Common myeloid progenitor, CD34-positive (primary cell): Measurements from ENCODE around the gene WDR20.

Experiments used
- CTCF ChIA-PET: fragments of 350-600 bp; sonication (Branson Sonifier 250); formaldehyde crosslinking; loops from one replicate; lab custom pipeline; 2021; ENCODE audit warnings: antibody characterized with exemption; lab: Charles Lee
- POLR2A ChIA-PET: fragments of 350-600 bp; sonication (Branson Sonifier 250); formaldehyde crosslinking; loops from one replicate; lab custom pipeline; 2021; ENCODE audit warnings: antibody characterized with exemption; lab: Charles Lee
- DNase-seq, 3 donors: peaks; one replicate each; pipeline versions ENCODE4 v3.0.0 to v3.0.0-alpha.2; 2013
- H3K27ac ChIP-seq, 2 experiments: 1 replicate in 1 of 2; 2 replicates in 1 of 2; pipeline ENCODE4 v1.7.0; 2013; ENCODE audit warnings: inconsistent platforms in 2 of 2, low read length in 2 of 2, mild to moderate bottlenecking in 2 of 2, low read depth in 1 of 2, moderate library complexity in 1 of 2; ENCODE audit not compliant: severe bottlenecking in 2 of 2, insufficient read depth in 1 of 2, poor library complexity in 1 of 2
- H3K27me3 ChIP-seq, 5 experiments: replicated peaks in 2 of 5; 1 replicate in 3 of 5; 2 replicates in 2 of 5; pipeline versions ENCODE4 v1.6.1 to v1.7.0; 2013; ENCODE audit warnings: low read length in 4 of 5, mild to moderate bottlenecking in 2 of 5, moderate library complexity in 2 of 5, inconsistent platforms in 1 of 5; ENCODE audit not compliant: insufficient read depth in 5 of 5, control insufficient read depth in 4 of 5
- H3K36me3 ChIP-seq, 4 experiments: 1 replicate in 2 of 4; 2 replicates in 2 of 4; pipeline versions ENCODE4 v1.6.1 to v1.7.0; 2013; ENCODE audit warnings: low read length in 3 of 4, control low read depth in 1 of 4, mild to moderate bottlenecking in 1 of 4; ENCODE audit not compliant: control insufficient read depth in 4 of 4, insufficient read depth in 4 of 4
- H3K4me1 ChIP-seq, 4 experiments: 1 replicate in 3 of 4; 2 replicates in 1 of 4; pipeline versions ENCODE4 v1.6.1 to v1.7.1; 2013; ENCODE audit warnings: low read length in 3 of 4, mild to moderate bottlenecking in 3 of 4, control low read depth in 1 of 4, inconsistent platforms in 1 of 4, moderate library complexity in 1 of 4; ENCODE audit not compliant: control insufficient read depth in 4 of 4, insufficient read depth in 4 of 4; ENCODE audit errors: control extremely low read depth in 1 of 4
- H3K4me3 ChIP-seq, 7 experiments: 1 replicate in 4 of 7; 2 replicates in 3 of 7; pipeline versions ENCODE4 v1.5.1 to v1.7.0; 2013; ENCODE audit warnings: mild to moderate bottlenecking in 7 of 7, low read length in 6 of 7, moderate library complexity in 6 of 7, inconsistent platforms in 2 of 7, low read depth in 2 of 7, control low read depth in 1 of 7; ENCODE audit not compliant: insufficient read depth in 4 of 7, control insufficient read depth in 1 of 7; ENCODE audit errors: extremely low read depth in 1 of 7
- H3K9me3 ChIP-seq, 5 experiments: 1 replicate in 4 of 5; 2 replicates in 1 of 5; pipeline versions ENCODE4 v1.6.1 to v1.7.1; 2013; ENCODE audit warnings: low read length in 4 of 5, mild to moderate bottlenecking in 2 of 5, inconsistent platforms in 1 of 5, low read depth in 1 of 5, moderate library complexity in 1 of 5; ENCODE audit not compliant: control insufficient read depth in 4 of 5, insufficient read depth in 2 of 5; ENCODE audit errors: control extremely low read depth in 1 of 5
- WGBS: methylation state at CpG from one replicate; pipeline ENCODE4 v1.1.5; 2013; ENCODE audit not compliant: insufficient coverage; 5-methylcytosine and 5-hydroxymethylcytosine counted together

The WDR20 gene

GRCh38 chr14:102248121-102248520 is 108.4 kb downstream of the WDR20 start:
- ChIA-PET CTCF (no interaction called here), POLR2A (interaction anchor here (0.6 kb wide), 1 partner anchor 180 kb away, joined by 3 read pairs; no protein-coding TSS in a partner anchor)
- WGBS: 88% methylated on average over 6 of the region's 8 CpGs
- DNase-seq: no peak
- H3K27me3 ChIP-seq: no peaks in the 10 kb centered on the region
- peaks cover 0 to 1% (median 0%) of the 10 kb centered on the region in 5 experiments for H3K9me3 ChIP-seq
- no peak overlapping the region for H3K27ac ChIP-seq
- peaks cover 0 to 4% (median 0%) of the 10 kb centered on the region in 4 experiments for H3K36me3 ChIP-seq
- no peak overlapping the region for H3K4me3 ChIP-seq
- no peaks in the 10 kb centered on the region for H3K4me1 ChIP-seq

GRCh38 chr14:102249041-102249440 is 109.3 kb downstream of the WDR20 start:
- Histone ChIP-seq H3K4me3 (no peak overlapping the region), H3K9me3 (no peaks in the 10 kb centered on the region), H3K27ac (no peak overlapping the region), H3K4me1 (no peaks in the 10 kb centered on the region), H3K27me3 (no peaks in the 10 kb centered on the region), H3K36me3 (peaks cover 0 to 4% (median 0%) of the 10 kb centered on the region in 4 experiments)
- CTCF ChIA-PET: no interaction called here
- 97% methylated on average over 8 of the region's 12 CpGs for WGBS
- POLR2A ChIA-PET: no interaction called here
- no peak for DNase-seq

- 100% methylated on average over 2 of the region's 6 CpGs for WGBS
- no peak for DNase-seq
- Histone ChIP-seq H3K9me3 (no peaks in the 10 kb centered on the region), H3K4me1 (no peaks in the 10 kb centered on the region), H3K36me3 (peaks cover 0 to 4% (median 0%) of the 10 kb centered on the region in 4 experiments), H3K27me3 (no peaks in the 10 kb centered on the region), H3K4me3 (no peak overlapping the region), H3K27ac (no peak overlapping the region)
- ChIA-PET POLR2A (no interaction called here), CTCF (no interaction called here)
Observed at GRCh38 chr14:102249981-102250380, 110.3 kb downstream of the WDR20 start.

GRCh38 chr14:102250636-102251035 is 110.9 kb downstream of the WDR20 start:
- Histone ChIP-seq H3K4me3 (no peak overlapping the region), H3K9me3 (no peaks in the 10 kb centered on the region), H3K36me3 (peaks cover 0 to 4% (median 0%) of the 10 kb centered on the region in 4 experiments), H3K27me3 (no peaks in the 10 kb centered on the region), H3K4me1 (peaks cover 0 to 3% (median 0%) of the 10 kb centered on the region in 4 experiments), H3K27ac (no peak overlapping the region)
- DNase-seq: no peak
- 96% methylated on average over 14 of the region's 15 CpGs for WGBS
- ChIA-PET POLR2A (no interaction called here), CTCF (no interaction called here)

GRCh38 chr14:102251161-102251560 is 111.5 kb downstream of the WDR20 start:
- no peak for DNase-seq

GRCh38 chr14:102252834-102253801 is 113.4 kb downstream of the WDR20 start:
- Histone ChIP-seq H3K9me3 (no peaks in the 10 kb centered on the region), H3K27ac (no peak overlapping the region), H3K4me3 (no peak overlapping the region), H3K36me3 (peaks cover 0 to 4% (median 0%) of the 10 kb centered on the region in 4 experiments), H3K27me3 (no peaks in the 10 kb centered on the region), H3K4me1 (peaks cover 0 to 3% (median 0%) of the 10 kb centered on the region in 4 experiments)
- DNase-seq: no peak
- ChIA-PET CTCF (no interaction called here), POLR2A (no interaction called here)
- 99% methylated on average over 8 of the region's 21 CpGs for WGBS

More at GRCh38 chr14:102251161-102251560, 111.5 kb downstream of the WDR20 start:
- ChIA-PET CTCF (no interaction called here), POLR2A (no interaction called here)
- Histone ChIP-seq H3K27ac (no peak overlapping the region), H3K9me3 (no peaks in the 10 kb centered on the region), H3K4me3 (no peak overlapping the region), H3K27me3 (no peaks in the 10 kb centered on the region), H3K4me1 (peaks cover 0 to 3% (median 0%) of the 10 kb centered on the region in 4 experiments), H3K36me3 (peaks cover 0 to 4% (median 0%) of the 10 kb centered on the region in 4 experiments)
- WGBS: 95% methylated on average over 5 of the region's 8 CpGs
